CD4-positive, alpha-beta T cell treated with Interleukin-10 for 1 hour (primary cell): ENCODE results near the gene CDK9.

Source experiments
- DNase-seq: peaks from one replicate; pipeline ENCODE4 v3.0.0-alpha.2; 2020

CDK9 gene

DNA sequence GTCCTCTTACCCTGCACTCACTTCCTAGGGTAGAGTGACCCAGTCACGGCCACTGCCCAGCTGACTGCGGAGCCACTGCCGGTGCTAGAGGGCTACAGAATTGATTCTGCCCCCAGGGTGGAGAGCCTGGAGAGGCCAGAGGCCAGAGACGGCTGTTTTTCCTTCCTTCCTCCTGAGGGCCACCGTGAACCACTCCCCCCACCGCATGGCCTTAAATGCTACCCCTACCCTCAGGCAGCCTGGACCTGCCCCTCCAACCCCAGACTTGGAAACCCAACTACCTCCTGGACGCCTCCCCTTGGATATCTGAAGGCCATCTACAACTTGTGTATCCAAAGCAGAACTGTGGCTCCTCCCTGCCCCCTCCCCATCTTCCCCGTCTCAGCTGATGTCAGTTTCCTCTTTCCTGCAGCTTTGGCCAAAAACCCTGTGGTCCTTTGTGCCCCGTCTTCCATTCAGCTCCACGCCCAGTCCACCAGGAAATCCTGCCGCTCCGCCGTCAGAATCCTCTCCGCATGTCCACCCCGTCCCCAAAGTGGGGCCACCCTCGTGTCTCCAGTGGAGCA lies 23.6 kb upstream of the CDK9 start:
- no peak for DNase-seq

DNA sequence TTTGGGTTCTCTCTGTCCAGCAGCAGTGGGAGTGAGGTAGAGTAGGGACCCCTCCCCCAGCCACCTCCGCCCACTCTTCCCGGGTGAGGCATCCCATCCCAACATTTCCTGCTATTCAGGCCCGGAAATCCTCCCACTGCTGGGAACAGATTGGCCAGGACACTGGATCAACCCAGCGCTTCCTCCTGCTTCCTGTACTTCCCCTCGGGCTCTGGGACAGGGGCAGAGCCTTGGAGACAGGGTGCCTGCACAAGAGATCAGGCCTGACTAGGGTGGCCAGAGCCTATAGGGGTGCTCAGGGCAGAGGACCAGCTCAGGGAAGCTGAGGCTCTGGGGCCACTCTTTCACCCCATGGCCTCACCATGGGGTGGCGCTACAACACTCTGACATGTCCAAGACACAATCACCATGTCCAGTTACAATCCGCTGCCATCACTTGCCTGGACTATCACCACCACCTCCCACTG lies 21.9 kb upstream of the CDK9 start:
- no peak for DNase-seq

GRCh38 chr9:127765418-127765817 lies 20.4 kb upstream of the CDK9 start:
- DNase-seq = no peak

DNA sequence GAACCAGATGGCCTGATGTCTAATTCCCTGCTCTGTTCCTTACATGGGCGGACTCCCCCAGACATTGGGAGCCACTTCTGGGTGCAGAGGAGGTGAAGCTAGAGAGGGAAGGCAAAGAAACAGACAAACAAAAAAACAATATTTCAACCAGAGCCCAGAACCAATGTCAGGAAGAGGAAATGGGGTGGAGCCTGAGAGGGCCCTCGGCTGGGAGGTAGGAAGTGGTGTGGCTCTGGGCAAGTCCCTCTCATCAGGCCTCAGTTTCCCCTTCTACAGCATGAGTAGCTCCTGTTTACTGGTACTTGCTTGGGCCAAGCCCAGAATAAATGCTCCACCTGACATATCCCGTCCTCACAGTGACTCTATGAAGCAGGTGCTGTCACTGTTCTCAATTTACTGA lies 18.4 kb upstream of the CDK9 start:
- no peak for DNase-seq

DNA sequence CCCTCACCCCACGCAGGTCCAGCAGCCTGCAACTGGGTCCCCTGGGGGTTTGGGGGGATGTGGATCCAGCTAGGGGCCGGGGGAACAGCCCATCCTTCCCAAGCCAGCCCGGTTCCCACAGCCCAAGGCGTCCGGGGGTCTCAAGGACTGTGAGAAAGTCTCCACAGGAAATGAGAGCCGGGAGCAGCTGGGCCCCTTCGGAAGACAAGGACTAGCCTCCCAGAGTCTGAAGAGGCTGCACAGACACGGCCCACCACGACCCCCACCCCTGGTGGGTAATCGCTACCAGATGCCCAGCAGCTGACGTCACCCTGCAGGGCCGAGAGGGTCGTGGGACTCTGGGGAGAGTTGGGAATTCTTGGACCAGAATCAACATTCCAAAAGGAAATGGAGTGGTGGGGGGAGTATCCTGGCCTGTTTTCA lies 17.9 kb upstream of the CDK9 start:
- DNase-seq = no peak

DNA sequence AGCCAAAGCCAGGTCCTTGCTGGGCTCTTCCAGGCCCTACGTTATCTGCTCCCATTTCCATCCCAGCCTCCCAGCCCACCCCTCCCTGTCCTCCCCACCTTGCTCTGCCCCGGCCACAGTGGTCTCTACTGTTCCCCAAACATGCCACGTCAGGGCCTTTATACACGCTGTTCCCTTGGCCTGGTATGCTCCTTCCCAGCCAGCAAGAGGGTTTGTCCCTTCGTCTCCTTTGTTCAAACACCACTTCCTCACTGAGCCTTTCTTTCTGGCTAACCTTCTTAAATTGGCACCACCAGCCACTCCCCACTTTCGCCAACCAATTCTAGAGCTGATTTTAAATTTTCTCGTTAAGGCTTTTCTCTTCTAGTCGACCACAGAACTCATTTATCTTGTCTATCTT lies 17.1 kb upstream of the CDK9 start:
- no peak for DNase-seq

GRCh38 chr9:127769101-127769500 lies 16.7 kb upstream of the CDK9 start:
- DNase-seq = no peak

- DNase-seq = no peak
Observed at GRCh38 chr9:127769929-127770582, 15.8 kb upstream of the CDK9 start.

GRCh38 chr9:127770583-127770904 lies 15.3 kb upstream of the CDK9 start:
- DNase-seq = no peak

- DNase-seq = peak; percentile 97
Observed at GRCh38 chr9:127770905-127771569, 14.8 kb upstream of the CDK9 start.

- DNase-seq = no peak
Observed at GRCh38 chr9:127771570-127772189, 14.2 kb upstream of the CDK9 start.

- no peak for DNase-seq
Observed at GRCh38 chr9:127772603-127773002, 13.2 kb upstream of the CDK9 start.

- no peak for DNase-seq
Observed at GRCh38 chr9:127773272-127773671, 12.6 kb upstream of the CDK9 start.

GRCh38 chr9:127773981-127774380 lies 11.9 kb upstream of the CDK9 start:
- DNase-seq = no peak

DNA sequence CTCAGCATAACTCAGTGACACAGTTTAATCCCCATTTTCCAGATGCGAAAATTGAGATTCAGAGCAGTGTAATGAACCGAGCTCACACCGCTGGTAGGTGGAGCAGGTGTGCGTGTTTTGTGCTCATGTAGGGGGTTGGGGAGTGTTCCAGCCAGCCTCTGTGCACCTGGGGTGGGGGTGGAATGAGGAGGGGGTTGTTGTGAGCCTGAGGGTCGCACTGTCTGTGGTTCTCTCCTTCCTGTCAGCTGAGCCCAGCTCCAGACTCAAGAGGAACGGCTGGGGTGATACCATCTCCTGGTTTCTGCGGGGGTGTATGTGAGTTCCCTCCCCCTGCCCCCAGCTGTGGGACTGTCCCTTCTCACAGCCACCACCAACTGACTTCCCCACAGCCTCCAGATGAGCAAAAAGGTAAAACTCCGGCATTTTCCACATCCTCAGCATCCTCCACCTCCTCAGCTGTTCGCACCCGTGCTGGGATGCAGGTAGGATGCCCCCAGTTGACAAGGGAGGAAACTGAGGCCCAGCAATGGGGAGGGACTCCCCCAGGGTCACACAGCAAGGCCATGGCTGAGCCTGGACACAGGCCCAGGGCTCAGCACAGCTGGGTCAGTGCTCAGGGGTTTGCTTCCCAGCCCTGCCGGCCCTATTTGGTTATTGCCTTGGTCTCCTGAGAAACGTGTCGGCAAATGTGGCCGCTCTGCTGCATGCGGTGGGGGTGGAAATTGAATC lies 9.5 kb upstream of the CDK9 start:
- DNase-seq = peak; percentile 87

- no peak for DNase-seq
Observed at GRCh38 chr9:127776924-127777289, 8.9 kb upstream of the CDK9 start.

- DNase-seq = no peak
Observed at GRCh38 chr9:127777368-127777980, 8.4 kb upstream of the CDK9 start.

DNA sequence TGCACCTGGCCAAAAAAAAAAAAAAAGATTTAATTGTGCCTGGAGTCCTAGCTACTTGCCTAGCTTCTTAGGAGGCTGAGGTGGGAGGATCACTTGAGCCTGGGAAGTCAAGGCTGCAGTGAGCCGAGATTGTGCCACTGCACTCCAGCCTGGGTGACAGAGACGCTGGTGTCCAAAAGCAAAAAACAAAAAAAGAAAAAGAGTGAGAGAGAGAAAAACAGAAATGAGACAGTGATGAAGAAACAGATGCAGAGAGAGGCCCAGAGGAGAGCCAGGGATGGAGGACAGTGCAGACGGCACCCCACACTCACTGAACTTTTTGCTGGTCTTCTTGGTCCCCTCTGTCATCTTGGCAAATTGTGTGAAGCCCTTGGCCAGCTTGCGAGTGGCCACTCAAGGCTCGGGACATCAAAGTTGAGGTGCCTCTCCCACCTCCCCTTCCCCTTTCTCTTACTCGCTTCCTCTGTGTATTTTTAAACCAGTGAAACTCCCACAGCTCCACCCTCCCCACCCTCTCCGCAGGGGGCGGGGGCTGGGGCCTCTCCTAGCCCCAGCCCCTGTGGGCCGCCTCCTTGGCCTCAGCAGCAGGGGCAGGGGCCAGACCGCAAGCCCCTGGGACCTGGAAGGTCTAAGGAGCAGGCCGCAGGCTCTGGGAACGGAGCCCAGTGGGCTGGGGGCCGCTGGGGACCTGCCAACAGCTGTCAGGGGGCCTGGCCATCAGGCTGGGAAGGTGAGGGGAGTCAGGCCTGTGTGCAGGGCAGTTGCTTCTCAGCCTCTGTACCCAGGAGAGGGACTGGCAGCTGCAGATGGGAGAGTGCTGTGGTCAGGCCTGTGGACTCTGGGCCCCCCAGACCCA lies 7.3 kb upstream of the CDK9 start, which contains the start of gene SH2D3C:
TSS of gene SH2D3C (minus strand) at position 387 of the 856 bp plus-strand sequence. CDS start at position 348, 39 bp downstream.
- DNase-seq = peak; percentile 58

DNA sequence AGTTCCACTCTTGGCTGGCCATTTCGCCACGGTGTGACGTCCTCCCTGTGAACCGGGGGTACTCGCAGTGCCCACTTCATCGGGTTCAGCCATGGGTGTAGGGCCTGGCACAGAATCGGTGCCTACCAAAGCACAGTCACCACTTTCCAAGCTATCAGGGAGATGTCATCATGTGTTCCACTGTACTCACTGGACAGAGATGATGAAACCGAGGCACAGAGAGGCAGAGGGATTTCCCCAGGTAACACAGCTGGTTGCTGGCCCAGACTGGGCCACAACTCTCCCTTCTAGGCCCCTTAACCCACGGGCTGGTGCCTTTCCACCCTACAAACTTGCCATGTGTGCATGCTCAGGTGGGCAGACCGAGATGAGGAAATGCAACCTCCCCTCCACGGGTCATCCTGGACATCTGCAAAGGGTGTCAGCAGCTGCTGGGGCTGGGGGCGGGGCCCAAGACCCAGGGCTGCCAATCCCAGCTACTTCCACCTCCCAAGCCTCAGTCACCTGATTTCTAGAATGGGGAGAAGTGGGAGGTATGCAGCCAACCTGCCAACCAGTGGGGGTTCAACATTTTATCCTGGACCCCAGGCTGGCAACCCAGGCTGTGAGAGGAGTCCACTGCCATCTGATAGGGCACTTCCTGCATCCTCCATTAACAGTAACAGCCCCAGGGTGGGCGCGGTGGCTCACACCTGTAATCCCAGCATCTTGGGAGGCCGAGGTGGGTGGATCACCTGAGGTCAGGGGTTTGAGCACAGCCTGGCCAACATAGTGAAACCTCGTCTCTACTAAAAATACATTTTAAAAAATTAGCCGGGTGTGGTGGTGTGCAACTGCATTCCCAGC lies 6.5 kb upstream of the CDK9 start:
- peak; percentile 73 for DNase-seq

GRCh38 chr9:127780126-127780885 lies 5.5 kb upstream of the CDK9 start:
- DNase-seq = no peak
